Skeletal muscle satellite cell (primary cell): Measurements from ENCODE around the gene CABP7.
"Not testable (repeated sequence)": the region's sequence is repeated elsewhere in the genome, so short reads cannot be mapped to it uniquely, and the experiment has no call there.

ENCODE experiments used
- H3K27me3 ChIP-seq: 2 replicates; pipeline ENCODE4 v1.7.0; 2013; ENCODE audit warnings: low read length; ENCODE audit not compliant: control insufficient read depth, insufficient read depth
- H3K36me3 ChIP-seq: 2 replicates; pipeline ENCODE4 v1.7.0; 2013; ENCODE audit warnings: mild to moderate bottlenecking, control low read depth, low read length; ENCODE audit not compliant: insufficient read depth
- H3K4me1 ChIP-seq: 2 replicates; pipeline ENCODE4 v1.7.0; 2013; ENCODE audit warnings: low read length; ENCODE audit not compliant: control insufficient read depth, insufficient read depth
- H3K4me2 ChIP-seq: 2 replicates; pipeline ENCODE4 v1.7.0; 2013; ENCODE audit warnings: mild to moderate bottlenecking, low read length
- H3K4me3 ChIP-seq: 2 replicates; pipeline ENCODE4 v1.7.0; 2013; ENCODE audit warnings: low read length
- H3K9ac ChIP-seq: 2 replicates; pipeline ENCODE4 v1.7.0; 2013; ENCODE audit warnings: mild to moderate bottlenecking, low read depth, low read length, moderate library complexity
- H3K9me3 ChIP-seq: replicated peaks from 2 replicates; pipeline ENCODE4 v1.7.0; 2013; ENCODE audit warnings: mild to moderate bottlenecking, control low read depth, low read length

The CABP7 gene

GRCh38 chr22:29754658-29755395, 35.0 kb downstream of the CABP7 start:
- H3K9ac ChIP-seq, H3K4me3 ChIP-seq, H3K9me3 ChIP-seq, H3K4me2 ChIP-seq, H3K4me1 ChIP-seq, H3K36me3 ChIP-seq, H3K27me3 ChIP-seq: not testable (repeated sequence)

- Histone ChIP-seq H3K27me3 (no peaks in the 10 kb centered on the region), H3K36me3 (no peaks in the 10 kb centered on the region), H3K4me2 (no peak overlapping the region), H3K9ac (no peak overlapping the region), H3K4me3 (no peak overlapping the region), H3K4me1 (no peaks in the 10 kb centered on the region), H3K9me3 (no peaks in the 10 kb centered on the region)
Measured at GRCh38 chr22:29755889-29756288, 36.1 kb downstream of the CABP7 start.

GRCh38 chr22:29756341-29756740, 36.5 kb downstream of the CABP7 start:
- no peaks in the 10 kb centered on the region for H3K27me3 ChIP-seq
- H3K4me1 ChIP-seq, result no peaks in the 10 kb centered on the region
- H3K4me3 ChIP-seq, result no peak overlapping the region
- H3K9me3 ChIP-seq, result no peaks in the 10 kb centered on the region
- H3K4me2 ChIP-seq, result no peak overlapping the region
- H3K9ac ChIP-seq, result no peak overlapping the region
- no peaks in the 10 kb centered on the region for H3K36me3 ChIP-seq

- Histone ChIP-seq H3K9me3 (no peaks in the 10 kb centered on the region), H3K4me1 (no peaks in the 10 kb centered on the region), H3K4me2 (no peak overlapping the region), H3K36me3 (no peaks in the 10 kb centered on the region), H3K4me3 (no peak overlapping the region), H3K27me3 (no peaks in the 10 kb centered on the region), H3K9ac (no peak overlapping the region)
Measured at GRCh38 chr22:29757096-29757495, 37.3 kb downstream of the CABP7 start.

- H3K4me1 ChIP-seq, result no peaks in the 10 kb centered on the region
- no peaks in the 10 kb centered on the region for H3K36me3 ChIP-seq
- H3K9ac ChIP-seq, result no peak overlapping the region
- no peak overlapping the region for H3K4me3 ChIP-seq
- H3K4me2 ChIP-seq, result no peak overlapping the region
- H3K9me3 ChIP-seq, result no peaks in the 10 kb centered on the region
- H3K27me3 ChIP-seq, result no peaks in the 10 kb centered on the region
Measured at GRCh38 chr22:29758068-29758622, 38.3 kb downstream of the CABP7 start.

GRCh38 chr22:29758959-29759358, 39.2 kb downstream of the CABP7 start:
- Histone ChIP-seq H3K4me3 (no peak overlapping the region), H3K4me2 (no peak overlapping the region), H3K4me1 (no peaks in the 10 kb centered on the region), H3K9ac (no peak overlapping the region), H3K27me3 (no peaks in the 10 kb centered on the region), H3K9me3 (no peaks in the 10 kb centered on the region), H3K36me3 (no peaks in the 10 kb centered on the region)

GRCh38 chr22:29762263-29762662, 42.5 kb downstream of the CABP7 start:
- Histone ChIP-seq H3K9me3 (no peaks in the 10 kb centered on the region), H3K36me3 (no peaks in the 10 kb centered on the region), H3K27me3 (no peaks in the 10 kb centered on the region), H3K4me3 (no peak overlapping the region), H3K4me1 (peaks cover 4% of the 10 kb centered on the region), H3K9ac (no peak overlapping the region), H3K4me2 (no peak overlapping the region)

GRCh38 chr22:29765905-29766631, 46.3 kb downstream of the CABP7 start:
- Histone ChIP-seq H3K27me3 (no peaks in the 10 kb centered on the region), H3K4me1 (peaks cover 16% of the 10 kb centered on the region), H3K4me3 (peak overlapping the region; percentile 89), H3K4me2 (peak overlapping the region; percentile 91), H3K9ac (peak overlapping the region; percentile 95), H3K9me3 (no peaks in the 10 kb centered on the region), H3K36me3 (peaks cover 14% of the 10 kb centered on the region)

- Histone ChIP-seq H3K4me3 (peak within 1 kb of the TSS; percentile 89), H3K4me2 (peak within 1 kb of the TSS; percentile 91), H3K27me3 (no peaks in the 10 kb centered on the region), H3K9ac (peak within 1 kb of the TSS; percentile 95), H3K4me1 (peaks cover 16% of the 10 kb centered on the region), H3K9me3 (no peaks in the 10 kb centered on the region), H3K36me3 (peaks cover 14% of the 10 kb centered on the region)
Measured at GRCh38 chr22:29766632-29767170, 46.9 kb downstream of the CABP7 start, which contains the start of gene ZMAT5. TSS of gene ZMAT5 (minus strand) at chr22:29767007. CDS start at chr22:29748544, 18,463 bp downstream.

GRCh38 chr22:29767171-29768051, 47.6 kb downstream of the CABP7 start, which contains the start of gene UQCR10:
TSS of gene UQCR10 (plus strand) at chr22:29767369. CDS start at chr22:29767399, 30 bp downstream.
- H3K27me3 ChIP-seq, result no peaks in the 10 kb centered on the region
- H3K36me3 ChIP-seq, result peaks cover 14% of the 10 kb centered on the region
- no peaks in the 10 kb centered on the region for H3K9me3 ChIP-seq
- H3K9ac ChIP-seq, result peak within 1 kb of the TSS; percentile 95
- peaks cover 17% of the 10 kb centered on the region for H3K4me1 ChIP-seq
- peak within 1 kb of the TSS; percentile 89 for H3K4me3 ChIP-seq
- H3K4me2 ChIP-seq, result peak within 1 kb of the TSS; percentile 91
